Medulla oblongata (tissue), 1 donor: Measurements from ENCODE around the gene ADAMTS1.
"Not testable (repeated sequence)": the region's sequence is repeated elsewhere in the genome, so short reads cannot be mapped to it uniquely, and the experiment has no call there.

Source experiments
- DNase-seq: peaks from one replicate; pipeline ENCODE4 v3.0.0-alpha.2; 2015; ENCODE audit errors: extremely low spot score

ADAMTS1 gene

GRCh38 chr21:26845066-26845758 is at the start of gene ADAMTS1:
ADAMTS1 (minus strand) TSS chr21:26845409; CDS start chr21:26844954, 455 bp downstream.
- DNase-seq: peak; percentile 93

- DNase-seq: no peak
These were observed 46.9 kb upstream of the ADAMTS1 start for GRCh38 chr21:26892151-26892550.

- DNase-seq: no peak
These were observed 43.7 kb upstream of the ADAMTS1 start for GRCh38 chr21:26888931-26889330.

- no peak for DNase-seq
These were observed 43.0 kb upstream of the ADAMTS1 start for GRCh38 chr21:26888256-26888655.

- DNase-seq: no peak
These were observed 42.0 kb upstream of the ADAMTS1 start for GRCh38 chr21:26887251-26887650.

GRCh38 chr21:26884436-26884835 is 39.2 kb upstream of the ADAMTS1 start:
- no peak for DNase-seq

DNA sequence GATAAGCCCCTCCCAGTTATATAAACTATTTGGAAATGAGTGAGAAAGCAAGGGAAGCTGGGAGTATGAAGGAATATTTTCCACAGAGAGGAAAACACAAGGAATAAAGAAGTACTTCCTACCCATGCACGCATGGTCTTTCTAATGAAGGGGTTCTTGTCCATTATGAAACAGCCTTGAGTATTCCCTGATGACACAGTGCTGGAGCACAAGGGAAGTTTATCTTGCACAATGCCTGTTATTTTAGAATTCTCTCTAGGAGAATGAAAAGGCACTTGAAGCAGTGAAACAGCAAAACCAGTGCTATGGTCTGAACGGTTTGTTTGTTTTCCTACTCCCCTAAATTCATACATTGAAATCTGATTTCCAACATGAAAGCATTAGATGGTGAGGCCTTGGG is 38.6 kb upstream of the ADAMTS1 start:
- DNase-seq: peak; percentile 23

DNA sequence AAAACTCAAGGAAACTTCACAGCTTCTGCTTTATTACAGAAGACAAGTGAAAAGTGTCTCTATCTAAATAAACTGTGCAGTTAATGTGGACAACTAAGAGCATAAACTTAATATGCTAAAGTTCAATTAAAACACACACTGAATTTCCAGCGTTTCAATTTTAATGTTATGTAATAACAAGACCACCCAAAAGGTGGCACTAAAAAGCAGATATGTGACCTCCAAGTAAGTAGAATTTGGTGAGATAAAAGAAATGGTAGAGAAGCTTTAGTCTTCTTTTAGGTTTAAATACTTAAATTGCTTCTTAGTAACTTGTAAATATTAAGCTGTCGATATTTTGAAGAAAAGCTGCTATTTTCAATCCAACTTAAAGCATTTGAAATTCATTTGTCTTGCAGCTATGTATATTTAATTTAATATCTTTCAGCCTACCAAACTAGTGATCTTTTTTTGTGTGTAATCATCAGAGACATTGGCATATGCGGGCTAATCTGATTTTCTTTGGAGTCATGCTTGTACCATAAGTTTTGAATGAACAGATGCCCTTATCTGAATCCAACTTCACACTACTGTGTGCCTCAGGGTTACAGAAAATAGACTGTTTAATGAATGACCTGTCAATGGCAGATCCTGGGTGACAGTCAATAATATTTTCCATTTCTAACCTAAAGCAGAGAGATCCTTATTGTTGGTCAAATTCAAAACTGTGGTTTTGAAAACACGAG is 36.5 kb upstream of the ADAMTS1 start:
- peak; percentile 19 for DNase-seq

DNA sequence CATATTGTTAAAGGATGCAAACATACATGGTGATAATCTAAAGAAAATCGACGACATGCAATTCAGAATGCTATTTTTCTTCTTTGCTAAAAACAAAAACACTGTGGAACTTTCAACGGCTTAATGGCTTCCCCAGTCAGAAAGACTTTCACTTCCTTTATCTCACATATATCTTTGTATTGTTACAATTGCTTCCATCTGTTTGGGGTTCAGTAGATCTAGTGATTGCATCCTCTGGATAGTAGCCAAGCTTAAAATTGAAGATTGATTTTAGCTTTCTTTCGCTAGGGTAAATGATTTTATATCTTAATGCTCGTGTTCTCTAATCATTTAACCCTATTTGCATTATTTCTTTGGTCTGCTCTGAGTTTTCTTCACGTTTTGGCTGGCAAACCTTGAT is 31.8 kb upstream of the ADAMTS1 start:
- DNase-seq: no peak

GRCh38 chr21:26874347-26874746 is 29.1 kb upstream of the ADAMTS1 start:
- DNase-seq: no peak

GRCh38 chr21:26865857-26866256 is 20.6 kb upstream of the ADAMTS1 start:
- DNase-seq: no peak

DNA sequence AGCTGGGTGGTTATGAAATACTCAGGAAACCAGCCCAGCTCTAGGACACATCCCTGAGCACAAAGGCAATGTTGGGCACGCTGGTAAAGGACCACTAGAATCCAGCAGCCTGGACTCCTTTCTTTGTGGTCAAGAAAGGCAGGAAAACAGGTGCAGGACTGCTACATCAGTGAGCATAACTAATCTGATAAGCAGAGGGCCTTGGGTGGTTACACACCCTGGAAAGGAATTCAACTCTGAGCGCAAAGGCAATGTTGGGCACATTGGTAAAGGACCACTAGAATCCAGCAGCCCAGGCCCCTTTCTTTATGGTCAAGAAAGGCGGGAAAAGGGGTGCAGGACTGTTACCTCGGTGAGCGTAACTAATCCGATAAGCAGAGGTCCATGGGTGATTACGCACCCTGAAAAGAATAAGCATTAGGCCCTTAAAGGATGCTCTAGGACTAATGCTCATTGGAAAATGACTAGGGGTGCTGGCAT is 11.7 kb upstream of the ADAMTS1 start:
- DNase-seq: not testable (repeated sequence)

- not testable (repeated sequence) for DNase-seq
These were observed 9.5 kb upstream of the ADAMTS1 start for GRCh38 chr21:26854695-26855094.

- no peak for DNase-seq
These were observed 7.2 kb upstream of the ADAMTS1 start for GRCh38 chr21:26852423-26852822.

GRCh38 chr21:26851109-26851944 is 6.1 kb upstream of the ADAMTS1 start:
- DNase-seq: peak; percentile 4

DNA sequence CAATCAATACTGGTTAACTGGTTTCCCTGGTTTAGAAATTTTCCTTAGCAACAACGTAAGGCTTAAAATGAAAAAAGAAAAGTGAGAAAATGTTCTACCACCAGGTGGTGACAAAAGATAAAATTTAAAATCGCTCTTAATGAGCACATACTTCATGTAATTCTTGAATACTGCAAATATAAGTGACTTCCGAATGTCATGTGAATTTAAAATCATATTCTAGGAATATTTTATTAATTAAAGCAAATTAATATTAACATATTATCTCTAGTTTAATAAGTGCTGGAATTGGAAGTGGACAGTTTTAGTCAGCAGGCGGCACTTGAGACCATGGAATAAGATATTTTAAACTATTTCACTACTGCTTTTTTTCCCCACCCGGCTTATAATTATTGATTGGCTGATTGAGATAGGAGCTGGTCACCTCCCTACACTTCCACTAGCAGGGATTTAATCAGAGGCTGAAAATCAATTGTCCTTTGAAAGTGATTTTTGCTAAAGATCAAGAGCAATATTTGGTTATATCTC is 5.0 kb upstream of the ADAMTS1 start:
- DNase-seq: peak; percentile 80

- peak; percentile 86 for DNase-seq
These were observed 4.4 kb upstream of the ADAMTS1 start for GRCh38 chr21:26849428-26850115.

- no peak for DNase-seq
These were observed 2.7 kb upstream of the ADAMTS1 start for GRCh38 chr21:26847921-26848320.

GRCh38 chr21:26847002-26847401 is 1.8 kb upstream of the ADAMTS1 start:
- DNase-seq: no peak

DNA sequence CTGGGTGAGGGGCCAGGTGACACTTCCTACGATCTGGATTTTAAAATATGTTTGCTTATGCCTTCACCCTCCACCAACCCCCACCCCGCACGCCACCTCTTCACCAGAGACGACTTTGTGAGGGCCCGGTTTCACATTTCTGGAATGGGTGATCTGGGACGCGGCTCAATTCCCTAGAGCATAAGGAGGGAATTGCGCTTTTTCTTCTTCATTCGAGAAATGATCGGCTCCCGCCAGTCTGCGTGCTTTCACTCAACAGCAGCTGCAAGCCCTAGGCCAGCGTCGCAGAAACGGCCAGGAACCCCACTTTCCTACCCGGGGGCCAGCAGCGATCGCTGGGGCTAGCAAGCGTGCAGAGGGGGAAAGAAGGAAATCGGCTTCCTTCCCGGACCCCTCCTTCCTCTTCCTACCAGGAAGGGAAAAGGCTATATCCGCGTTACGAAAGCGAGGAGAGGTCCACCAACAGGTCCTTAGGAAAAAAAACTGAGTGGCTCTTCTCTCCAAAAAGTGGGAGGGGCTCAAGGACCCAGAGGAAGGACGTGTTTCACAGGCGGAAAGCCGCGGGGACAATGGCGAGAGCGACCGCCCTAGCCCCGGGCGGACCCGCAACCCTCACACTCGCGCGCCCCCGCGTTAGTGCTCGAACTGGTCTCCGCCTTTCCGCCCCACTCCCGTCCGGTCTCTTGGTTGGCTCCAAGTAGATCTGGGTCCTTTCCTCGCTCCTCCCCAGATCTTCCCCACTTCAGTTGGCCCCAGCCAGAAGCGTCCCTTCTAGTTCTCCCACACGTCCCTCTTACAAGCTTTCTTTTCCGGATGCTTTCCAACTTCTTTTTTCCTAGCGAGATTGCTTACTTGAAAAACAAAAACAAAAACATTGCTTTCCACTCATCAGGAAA is 1.1 kb upstream of the ADAMTS1 start:
- peak; percentile 83 for DNase-seq

GRCh38 chr21:26845759-26846035 is 488 bp upstream of the ADAMTS1 start:
- no peak for DNase-seq
